NOMO-1 (cell line): ENCODE data around the gene APEH.

Experiments
- DNase-seq, 2 experiments: peaks; one replicate each; lab custom pipeline; 2025; ENCODE audit not compliant: unreplicated experiment in 2 of 2; lab: John Stamatoyannopoulos, UW

The APEH gene

DNA sequence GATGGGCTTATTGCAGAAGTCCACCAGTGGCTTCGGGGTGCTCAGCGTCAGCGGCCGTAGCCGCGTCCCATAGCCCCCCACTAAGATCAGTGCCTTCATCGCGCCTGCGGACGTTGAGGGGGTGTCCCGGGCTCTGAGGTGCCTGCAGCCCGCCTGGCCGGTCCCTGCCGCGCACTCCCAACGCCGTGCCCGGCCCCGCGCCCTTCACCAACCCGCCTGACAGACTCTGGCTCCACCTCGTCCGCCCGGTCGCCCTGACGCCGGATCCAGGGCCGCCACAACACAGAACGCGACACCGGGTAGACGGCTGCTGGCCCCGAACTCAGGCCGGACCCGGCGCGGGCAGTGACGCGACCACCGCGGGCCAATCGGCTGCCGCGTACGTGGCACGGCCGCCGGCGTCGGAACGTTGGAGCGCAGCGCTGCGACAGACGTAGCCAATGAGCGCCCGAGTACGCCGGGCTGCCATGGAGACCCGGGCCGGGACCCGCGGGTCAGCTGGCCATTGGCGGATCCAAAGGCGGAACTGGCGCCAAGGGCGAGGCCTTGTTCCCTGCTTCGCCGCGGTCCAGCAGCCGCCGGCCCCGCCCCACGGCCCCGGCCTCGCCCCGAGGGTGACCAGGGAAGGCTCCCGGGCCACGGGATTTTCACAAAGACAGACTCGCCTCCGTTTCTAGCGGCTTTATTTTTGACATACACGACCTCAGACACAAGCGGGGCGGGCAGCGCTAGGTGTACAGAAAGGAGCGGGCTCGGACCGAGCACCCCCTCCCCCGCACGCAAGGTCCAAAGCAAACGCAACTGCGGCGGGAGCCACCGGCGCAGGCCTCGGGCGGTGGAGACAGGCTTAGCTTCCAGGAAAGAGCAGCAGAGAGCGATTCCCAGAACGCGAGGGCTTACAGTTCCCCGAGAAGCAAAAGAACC, 49.7 kb downstream of the APEH start, which contains the start of gene GMPPB:
TSS of gene GMPPB (minus strand) at position 324 of the 924 bp plus-strand sequence. CDS start at position 99, 225 bp downstream.
- DNase-seq, result peak; percentile 97

DNA sequence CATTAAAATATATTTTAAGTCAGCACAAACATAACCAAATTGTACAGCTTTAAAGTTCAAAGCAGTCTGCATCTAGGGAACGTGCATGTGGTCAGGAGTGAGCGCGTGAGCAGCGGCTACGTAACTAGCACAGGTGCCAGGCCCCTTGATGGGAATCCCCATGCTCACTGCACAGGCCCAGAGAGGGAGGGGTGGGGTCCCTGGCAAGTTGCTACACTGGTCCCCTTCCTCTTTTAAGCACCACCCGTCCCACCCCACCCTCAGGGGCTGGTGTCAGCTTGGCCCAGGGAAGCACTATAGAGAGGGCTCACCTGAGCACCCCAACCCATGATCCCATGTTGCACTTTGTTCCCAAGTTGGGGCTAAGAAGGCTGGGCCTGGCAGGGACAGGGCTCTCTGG, 50.4 kb downstream of the APEH start:
- no peak for DNase-seq

DNA sequence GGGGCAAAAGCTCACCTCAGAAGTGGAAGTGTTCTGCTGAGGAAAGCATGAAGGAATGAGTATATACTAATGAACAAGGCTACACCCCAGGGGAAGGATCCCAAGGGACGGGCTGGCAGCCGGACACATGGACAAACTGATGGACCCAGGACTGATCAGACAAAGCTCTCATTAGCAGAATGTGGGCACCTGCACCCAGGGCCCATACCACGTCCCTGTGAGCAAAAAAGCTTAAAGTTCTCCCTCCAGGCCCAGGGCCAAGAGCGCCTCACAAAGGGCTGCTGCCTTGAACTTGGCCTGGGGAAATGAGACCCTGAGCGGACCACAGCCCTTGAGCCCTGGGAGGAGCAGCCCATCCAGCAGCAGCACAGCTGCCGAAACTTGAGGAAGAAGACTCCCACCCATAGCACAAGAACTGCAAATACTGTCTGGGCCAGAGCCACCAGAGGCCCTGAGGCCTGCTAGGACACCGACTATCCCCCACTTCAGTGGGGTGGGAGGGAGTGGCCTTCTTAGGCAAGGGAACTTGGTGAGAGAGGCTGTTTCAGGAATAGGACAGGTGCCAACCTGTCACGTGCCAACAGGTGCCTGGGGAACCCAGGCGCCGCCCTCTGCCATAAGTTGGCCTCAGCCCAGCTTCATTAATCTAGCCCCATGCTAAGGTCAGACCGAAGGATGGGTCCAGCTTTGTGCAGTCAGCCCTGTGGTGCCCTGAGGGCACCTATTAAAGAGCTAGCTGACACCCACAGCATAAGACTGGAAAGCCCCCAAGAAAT, 51.9 kb downstream of the APEH start:
- no peak for DNase-seq

DNA sequence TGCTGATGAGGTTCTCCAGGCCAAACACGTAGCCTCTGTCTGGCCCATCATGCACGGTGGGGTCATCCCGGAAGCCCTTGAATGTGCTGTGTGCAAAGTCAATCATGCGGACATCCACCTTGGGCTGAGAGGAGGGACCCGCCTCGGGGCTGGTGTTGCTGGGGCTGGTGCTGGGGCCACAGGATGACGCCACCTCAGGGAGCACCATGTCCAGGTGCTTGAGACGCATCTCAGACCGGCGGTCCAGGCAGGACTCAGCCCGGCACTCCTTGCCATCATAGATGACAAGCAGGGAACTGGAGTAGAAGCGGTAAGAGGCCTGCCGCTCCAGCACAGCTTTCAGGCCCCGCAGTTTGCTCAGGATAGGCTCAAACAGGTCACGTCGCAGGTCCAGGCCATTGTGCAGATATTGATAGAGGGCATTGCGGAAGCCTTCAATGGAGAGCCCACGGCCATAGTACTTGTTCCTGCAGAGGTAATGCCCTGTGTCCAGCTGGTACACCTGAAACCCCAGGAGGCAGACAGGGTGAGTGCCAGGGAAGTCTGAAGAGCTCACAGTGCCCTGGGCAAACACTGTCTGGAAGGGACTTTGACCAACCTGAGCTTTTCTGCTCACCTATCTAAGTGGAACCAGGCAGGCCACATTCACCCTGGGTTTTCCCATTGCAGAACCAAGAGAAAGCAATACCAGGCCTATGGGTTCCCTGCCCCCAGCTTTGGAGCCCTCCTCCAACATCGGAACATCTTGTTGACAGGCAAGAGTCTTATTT, 53.2 kb downstream of the APEH start:
- DNase-seq, result no peak

DNA sequence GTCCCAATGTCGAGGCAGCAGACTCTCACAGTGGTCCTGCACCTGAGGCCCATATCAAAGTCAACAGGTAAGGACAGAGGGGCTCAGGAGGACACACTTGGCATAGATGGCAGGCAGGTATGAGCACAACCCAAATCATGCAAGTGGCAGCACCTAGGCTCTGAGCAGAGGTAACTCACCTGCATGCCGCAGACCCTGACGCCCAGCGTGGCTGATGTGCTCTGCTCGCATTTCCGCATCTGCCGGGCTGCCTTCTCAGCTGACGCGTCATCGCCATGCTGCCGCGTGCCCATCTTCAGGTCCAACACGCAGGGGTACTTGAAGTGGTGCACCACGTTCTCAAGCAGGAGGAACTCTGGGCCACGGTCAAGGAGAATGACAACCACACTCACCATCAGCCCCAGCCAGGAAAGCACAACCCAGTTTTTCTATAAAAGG, 53.8 kb downstream of the APEH start:
- no peak for DNase-seq

DNA sequence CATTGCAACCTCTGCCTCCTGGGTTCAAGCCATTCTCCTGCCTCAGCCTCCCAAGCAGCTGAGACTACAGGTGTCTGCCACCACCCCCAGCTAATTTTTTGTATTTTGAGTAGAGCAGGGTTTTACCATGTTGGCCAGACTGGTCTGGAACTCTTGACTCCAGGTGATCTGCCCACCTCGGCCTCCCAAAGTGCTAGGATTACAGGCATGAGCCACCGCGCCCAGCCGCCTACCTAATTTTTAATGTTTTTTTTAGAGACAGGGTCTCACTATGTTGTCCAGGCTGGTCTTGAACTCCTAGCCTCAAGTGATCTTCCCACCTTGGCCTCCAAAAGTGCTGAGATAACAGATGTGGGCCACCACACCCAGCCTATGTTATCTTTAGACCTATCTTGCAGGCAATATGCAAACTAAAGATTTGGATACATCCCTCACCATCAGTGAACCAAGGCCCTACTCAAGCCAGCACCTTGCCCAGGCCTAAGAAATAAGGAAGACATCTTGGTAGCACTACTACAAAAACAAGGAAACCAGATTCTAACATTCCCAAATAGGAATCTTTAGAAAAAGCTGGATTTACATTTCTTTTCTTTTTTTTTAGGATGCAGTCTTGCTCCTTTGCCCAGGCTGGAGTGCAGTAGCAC, 55.9 kb downstream of the APEH start:
- no peak for DNase-seq

DNA sequence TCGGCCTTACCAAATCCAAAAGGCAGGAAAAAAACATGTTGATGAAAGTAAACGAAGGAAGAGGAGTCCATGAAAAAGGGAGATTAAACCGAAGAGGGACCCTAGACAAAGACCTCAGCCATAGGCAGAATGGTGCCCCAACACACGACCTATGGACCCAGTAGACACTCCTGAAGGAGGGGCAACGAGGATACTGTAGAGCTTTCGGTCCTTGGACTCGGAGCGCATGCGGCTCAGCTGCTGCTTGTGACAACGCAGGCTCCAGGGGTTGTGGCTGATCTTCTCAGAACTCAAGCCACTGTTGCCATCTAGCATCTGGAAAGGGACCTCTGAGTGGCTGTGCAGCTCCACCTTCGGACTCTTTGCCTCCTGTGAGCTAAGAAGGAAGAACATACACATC, 58.4 kb downstream of the APEH start:
- no peak for DNase-seq

DNA sequence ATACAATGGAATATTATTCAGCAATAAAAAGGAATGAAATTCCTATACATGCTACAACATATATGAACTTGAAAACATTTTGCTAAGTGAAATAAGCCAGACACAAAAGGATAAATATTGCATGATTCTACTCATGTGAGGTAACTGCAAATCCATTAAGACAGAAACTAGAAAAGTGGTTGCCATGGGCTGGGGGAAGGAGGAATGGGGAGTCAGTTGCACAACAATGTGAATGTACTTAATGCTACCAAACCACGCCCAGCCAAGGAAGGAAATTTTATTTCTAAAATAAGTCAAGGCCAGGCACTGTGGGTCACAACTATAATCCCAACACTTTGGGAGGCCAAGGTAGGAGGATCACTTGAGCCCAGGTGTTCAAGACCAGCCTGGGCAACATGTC, 59.4 kb downstream of the APEH start:
- no peak for DNase-seq
